T-helper 9 cell (primary cell): Measurements from ENCODE around the gene TMEM181.
"Not testable (repeated sequence)": the region's sequence is repeated elsewhere in the genome, so short reads cannot be mapped to it uniquely, and the experiment has no call there.

Experiments
- DNase-seq: peaks from one replicate; pipeline ENCODE4 v3.0.0-alpha.2; 2020

The TMEM181 gene

GRCh38 chr6:158644231-158645063 lies 84.6 kb downstream of the TMEM181 start, which contains the start of gene DYNLT1:
DYNLT1 (minus strand) TSS chr6:158644743; CDS start chr6:158644708, 35 bp downstream.
- peak; percentile 76 for DNase-seq

GRCh38 chr6:158645064-158646022 lies 85.5 kb downstream of the TMEM181 start:
- DNase-seq = no peak

- no peak for DNase-seq
Measured at GRCh38 chr6:158646023-158646910, 86.4 kb downstream of the TMEM181 start.

- DNase-seq = no peak
Measured at GRCh38 chr6:158647501-158647900, 87.6 kb downstream of the TMEM181 start.

- DNase-seq = no peak
Measured at GRCh38 chr6:158648682-158649131, 88.8 kb downstream of the TMEM181 start.

- DNase-seq = peak; percentile 73
Measured at GRCh38 chr6:158649289-158650143, 89.6 kb downstream of the TMEM181 start, which contains the start of gene SYTL3. SYTL3 (plus strand) TSS chr6:158650054; CDS start chr6:158663269, 13,215 bp downstream.

- not testable (repeated sequence) for DNase-seq
Measured at GRCh38 chr6:158651981-158652737, 92.3 kb downstream of the TMEM181 start.

GRCh38 chr6:158653577-158654354 lies 93.9 kb downstream of the TMEM181 start:
- peak; percentile 75 for DNase-seq

- no peak for DNase-seq
Measured at GRCh38 chr6:158654498-158654897, 94.6 kb downstream of the TMEM181 start.

GRCh38 chr6:158654960-158655489 lies 95.1 kb downstream of the TMEM181 start:
- no peak for DNase-seq

- DNase-seq = no peak
Measured at GRCh38 chr6:158655569-158656450, 95.9 kb downstream of the TMEM181 start.

GRCh38 chr6:158656986-158657385 lies 97.1 kb downstream of the TMEM181 start:
- not testable (repeated sequence) for DNase-seq

- DNase-seq = no peak
Measured at GRCh38 chr6:158660333-158660754, 100.5 kb downstream of the TMEM181 start.

- DNase-seq = no peak
Measured at GRCh38 chr6:158661156-158661685, 101.3 kb downstream of the TMEM181 start.

- DNase-seq = no peak
Measured at GRCh38 chr6:158662607-158662953, 102.7 kb downstream of the TMEM181 start.

- no peak for DNase-seq
Measured at GRCh38 chr6:158662954-158663624, 103.2 kb downstream of the TMEM181 start.

- DNase-seq = no peak
Measured at GRCh38 chr6:158663625-158664165, 103.8 kb downstream of the TMEM181 start.
